NCI-H2107 (cell line): ENCODE measurements around the gene MAN2A1.

Experiments used
- DNase-seq: peaks from one replicate; lab custom pipeline; 2025; lab: John Stamatoyannopoulos, UW

The MAN2A1 gene

GRCh38 chr5:109910874-109911273 lies 221.1 kb downstream of the MAN2A1 start:
- no peak for DNase-seq

DNA sequence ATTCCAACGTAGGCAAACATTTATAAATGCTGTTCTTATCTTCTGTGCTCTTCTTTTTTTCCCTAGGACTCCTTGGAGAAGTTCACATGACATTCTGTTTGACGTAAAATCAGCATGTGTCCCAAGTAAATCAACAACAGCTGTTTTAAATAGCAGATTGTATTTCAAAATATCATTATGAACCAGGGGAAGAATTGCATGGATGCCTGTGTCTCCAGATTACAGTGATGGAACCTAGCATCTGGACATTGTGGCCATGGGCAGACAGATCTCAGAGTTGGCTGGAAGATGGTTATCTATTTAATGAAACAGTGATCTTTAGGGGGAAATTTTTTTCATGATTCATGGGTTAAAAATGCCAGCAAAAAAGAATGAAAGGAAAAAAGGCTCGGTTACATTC lies 222.0 kb downstream of the MAN2A1 start:
- DNase-seq, result no peak

GRCh38 chr5:109914906-109915305 lies 225.2 kb downstream of the MAN2A1 start:
- no peak for DNase-seq

- DNase-seq, result no peak
These were observed 226.9 kb downstream of the MAN2A1 start for GRCh38 chr5:109916481-109917153.
